Muscle of leg (tissue), 11 donors: Measurements from ENCODE around the gene LRP1. TPM values are rescaled to one million over a fixed set of nuclear protein-coding genes. Genes with fewer than 3 reads are reported as not detected.
"Not testable (repeated sequence)": the region's sequence is repeated elsewhere in the genome, so short reads cannot be mapped to it uniquely, and the experiment has no call there.

ENCODE experiments used
- DNase-seq: peaks from one replicate; pipeline ENCODE4 v3.0.0; 2013
- H3K27ac ChIP-seq: one replicate; pipeline ENCODE4 v1.5.1; 2013; ENCODE audit warnings: mild to moderate bottlenecking, low read length, control low read depth
- H3K27me3 ChIP-seq: one replicate; pipeline ENCODE4 v1.6.1; 2013; ENCODE audit warnings: low read length; ENCODE audit not compliant: control insufficient read depth, insufficient read depth
- H3K36me3 ChIP-seq: one replicate; pipeline ENCODE4 v1.6.1; 2013; ENCODE audit warnings: low read length; ENCODE audit not compliant: control insufficient read depth, insufficient read depth
- H3K4me1 ChIP-seq: one replicate; pipeline ENCODE4 v1.6.1; 2013; ENCODE audit warnings: low read length; ENCODE audit not compliant: control insufficient read depth, insufficient read depth
- H3K4me3 ChIP-seq: one replicate; pipeline ENCODE4 v1.5.1; 2013; ENCODE audit warnings: low read length, control low read depth
- H3K9me3 ChIP-seq: replicated peaks from 2 replicates; pipeline ENCODE4 v1.6.1; 2013; ENCODE audit warnings: low read depth, low read length; ENCODE audit not compliant: control insufficient read depth
- WGBS: methylation state at CpG from one replicate; pipeline ENCODE4 v1.1.5; 2013; ENCODE audit warnings: missing lambda C conversion rate; ENCODE audit not compliant: insufficient coverage; 5-methylcytosine and 5-hydroxymethylcytosine counted together
- polyA plus RNA-seq, 8 donors: library from polyadenylated mRNA; unstranded; fragments of 120-200 nt; gene quantifications; one replicate each; pipeline versions ENCODE4 v1.2.1 to v1.2.3, GENCODE V29; 2013; ENCODE audit warnings: inconsistent platforms in 1 of 8, low replicate concordance in 1 of 8; ENCODE audit not compliant: insufficient read length in 8 of 8, insufficient read depth in 1 of 8
- total RNA-seq: library from RNA; stranded (reverse); fragments of 120-200 nt; gene quantifications from one replicate; pipeline ENCODE4 v1.2.4, GENCODE V29; 2013

LRP1 gene
- total and polyA plus RNA-seq, 9 donors = 82.7 to 231 (median 160) TPM

- no peaks in the 10 kb centered on the region for H3K27me3 ChIP-seq
- peaks cover 7% of the 10 kb centered on the region for H3K36me3 ChIP-seq
- no peaks in the 10 kb centered on the region for H3K9me3 ChIP-seq
- H3K27ac ChIP-seq = peak overlapping the region; percentile 98
- 84% methylated on average over 4 of the region's 9 CpGs for WGBS
- H3K4me3 ChIP-seq = peak overlapping the region; percentile 72
- no peak for DNase-seq
- peaks cover 26% of the 10 kb centered on the region for H3K4me1 ChIP-seq
Observed at GRCh38 chr12:57112492-57113294, 15.6 kb upstream of the LRP1 start.

- 90% methylated on average over 5 of the region's 5 CpGs for WGBS
- H3K27ac ChIP-seq = no peak overlapping the region
- no peaks in the 10 kb centered on the region for H3K27me3 ChIP-seq
- H3K36me3 ChIP-seq = no peaks in the 10 kb centered on the region
- H3K4me3 ChIP-seq = no peak overlapping the region
- H3K4me1 ChIP-seq = peaks cover 4% of the 10 kb centered on the region
- no peak for DNase-seq
- H3K9me3 ChIP-seq = no peaks in the 10 kb centered on the region
Observed at GRCh38 chr12:57116580-57117281, 11.6 kb upstream of the LRP1 start.

GRCh38 chr12:57118711-57119271 is 9.5 kb upstream of the LRP1 start:
- WGBS = no CpG with 5 or more reads among the region's 1 CpG
- H3K4me3 ChIP-seq = no peak overlapping the region
- no peaks in the 10 kb centered on the region for H3K36me3 ChIP-seq
- H3K9me3 ChIP-seq = no peaks in the 10 kb centered on the region
- no peak overlapping the region for H3K27ac ChIP-seq
- H3K27me3 ChIP-seq = no peaks in the 10 kb centered on the region
- DNase-seq = peak; percentile 61
- H3K4me1 ChIP-seq = no peaks in the 10 kb centered on the region

GRCh38 chr12:57119294-57120085 is 8.8 kb upstream of the LRP1 start:
- no peak for DNase-seq
- WGBS = no CpG with 5 or more reads among the region's 5 CpGs
- Histone ChIP-seq H3K4me3 (no peak overlapping the region), H3K9me3 (no peaks in the 10 kb centered on the region), H3K4me1 (no peaks in the 10 kb centered on the region), H3K27me3 (no peaks in the 10 kb centered on the region), H3K36me3 (no peaks in the 10 kb centered on the region), H3K27ac (no peak overlapping the region)

- 92% methylated on average over 7 of the region's 11 CpGs for WGBS
- not testable (repeated sequence) for DNase-seq, H3K9me3 ChIP-seq, H3K27me3 ChIP-seq, H3K4me3 ChIP-seq, H3K4me1 ChIP-seq, H3K36me3 ChIP-seq, H3K27ac ChIP-seq
Observed at GRCh38 chr12:57120718-57121117, 7.6 kb upstream of the LRP1 start.

- no CpG with 5 or more reads among the region's 2 CpGs for WGBS
Observed at GRCh38 chr12:57123813-57124212, 4.5 kb upstream of the LRP1 start.

GRCh38 chr12:57124261-57124877 is 3.9 kb upstream of the LRP1 start:
- Histone ChIP-seq H3K4me3 (no peak overlapping the region), H3K27ac (no peak overlapping the region), H3K9me3 (no peaks in the 10 kb centered on the region), H3K4me1 (peaks cover 14% of the 10 kb centered on the region), H3K27me3 (peaks cover 18% of the 10 kb centered on the region), H3K36me3 (no peaks in the 10 kb centered on the region)
- WGBS = 7% methylated on average over 8 of the region's 10 CpGs
- peak; percentile 87 for DNase-seq

More at GRCh38 chr12:57123813-57124212, 4.5 kb upstream of the LRP1 start:
- Histone ChIP-seq H3K27ac (no peak overlapping the region), H3K36me3 (no peaks in the 10 kb centered on the region), H3K4me1 (peaks cover 12% of the 10 kb centered on the region), H3K4me3 (no peak overlapping the region), H3K27me3 (peaks cover 15% of the 10 kb centered on the region), H3K9me3 (no peaks in the 10 kb centered on the region)
- no peak for DNase-seq

GRCh38 chr12:57126061-57126460 is 2.2 kb upstream of the LRP1 start:
- Histone ChIP-seq H3K9me3 (no peaks in the 10 kb centered on the region), H3K36me3 (no peaks in the 10 kb centered on the region), H3K27me3 (peaks cover 22% of the 10 kb centered on the region), H3K4me1 (peaks cover 25% of the 10 kb centered on the region), H3K27ac (no peak overlapping the region), H3K4me3 (no peak overlapping the region)
- no peak for DNase-seq
- 95% methylated on average over 4 of the region's 11 CpGs for WGBS

- Histone ChIP-seq H3K9me3 (no peaks in the 10 kb centered on the region), H3K27me3 (peaks cover 22% of the 10 kb centered on the region), H3K4me3 (no peak overlapping the region), H3K4me1 (peaks cover 30% of the 10 kb centered on the region), H3K36me3 (no peaks in the 10 kb centered on the region), H3K27ac (no peak overlapping the region)
- whole genome bisulfite sequencing = 17% methylated on average over 7 of the region's 7 CpGs
- DNase-seq = no peak
Observed at GRCh38 chr12:57126561-57126960, 1.7 kb upstream of the LRP1 start.
